HUES6 (cell line): Measurements from ENCODE around the gene CALD1.
"Not testable (repeated sequence)": the region's sequence is repeated elsewhere in the genome, so short reads cannot be mapped to it uniquely, and the experiment has no call there.

Experiments used
- H3K27ac ChIP-seq: 2 replicates; pipeline ENCODE4 v1.7.0; 2013; ENCODE audit warnings: low read depth, mild to moderate bottlenecking, low read length, inconsistent platforms
- H3K27me3 ChIP-seq: 2 replicates; pipeline ENCODE4 v1.6.1; 2013; ENCODE audit warnings: low read length; ENCODE audit not compliant: control insufficient read depth, insufficient read depth
- H3K36me3 ChIP-seq: 2 replicates; pipeline ENCODE4 v1.6.1; 2013; ENCODE audit warnings: low read length; ENCODE audit not compliant: control insufficient read depth, insufficient read depth
- H3K4me1 ChIP-seq: 2 replicates; pipeline ENCODE4 v1.6.1; 2013; ENCODE audit warnings: low read length; ENCODE audit not compliant: control insufficient read depth, insufficient read depth
- H3K4me3 ChIP-seq: 2 replicates; pipeline ENCODE4 v1.5.1; 2013; ENCODE audit warnings: low read depth, low read length
- H3K9ac ChIP-seq: one replicate; pipeline ENCODE4 v1.6.1; 2013; ENCODE audit warnings: mild to moderate bottlenecking, low read length
- H3K9me3 ChIP-seq: 2 replicates; pipeline ENCODE4 v1.6.1; 2013; ENCODE audit warnings: low read depth, low read length; ENCODE audit not compliant: control insufficient read depth, insufficient read depth

CALD1 gene

DNA sequence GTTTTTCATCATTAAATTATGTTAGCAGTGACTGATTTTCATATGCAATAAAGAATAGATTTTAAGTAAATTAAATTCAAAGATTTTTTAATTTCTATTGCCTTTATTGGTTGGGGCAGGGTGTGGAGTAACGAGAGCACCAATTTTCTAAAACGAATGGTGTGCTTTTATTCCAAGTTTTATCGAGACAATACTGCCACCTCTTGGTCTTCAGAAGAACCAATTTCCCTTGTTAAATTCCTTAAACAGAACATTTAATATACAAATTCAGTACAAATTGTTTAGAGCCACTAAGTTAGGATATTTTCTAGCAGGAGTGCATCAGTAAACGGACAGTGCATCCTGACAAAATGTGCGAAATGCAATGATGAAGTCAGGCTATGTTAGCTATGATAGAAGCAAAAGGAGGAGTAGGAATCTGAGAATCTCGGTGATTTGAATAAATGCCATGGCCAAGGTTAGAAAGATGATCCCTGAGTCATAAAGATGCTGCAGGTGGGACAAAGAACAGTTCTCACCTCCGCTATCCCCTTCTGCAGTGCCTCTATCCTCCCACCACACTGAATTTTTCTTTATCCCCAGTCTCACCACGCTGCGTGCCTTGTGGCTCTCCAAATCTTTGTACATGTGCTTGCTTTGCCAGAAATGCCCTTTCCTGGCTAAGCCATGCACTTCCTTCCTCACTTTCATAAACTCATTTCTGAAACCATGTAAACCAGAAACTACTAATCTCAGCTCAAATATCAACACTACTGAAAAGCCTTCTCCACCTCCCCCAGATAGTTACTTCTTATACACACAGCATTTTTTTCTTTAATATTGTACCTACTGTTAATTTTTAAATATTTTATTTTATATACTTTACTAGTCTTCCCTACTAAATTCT, 175.0 kb downstream of the CALD1 start:
- H3K4me1 ChIP-seq: no peaks in the 10 kb centered on the region
- no peak overlapping the region for H3K9ac ChIP-seq
- H3K36me3 ChIP-seq: peaks cover 78% of the 10 kb centered on the region
- no peaks in the 10 kb centered on the region for H3K27me3 ChIP-seq
- no peak overlapping the region for H3K4me3 ChIP-seq
- H3K27ac ChIP-seq: no peak overlapping the region
- H3K9me3 ChIP-seq: no peaks in the 10 kb centered on the region

GRCh38 chr7:134957005-134957404, 177.6 kb downstream of the CALD1 start:
- no peaks in the 10 kb centered on the region for H3K4me1 ChIP-seq
- no peaks in the 10 kb centered on the region for H3K9me3 ChIP-seq
- no peak overlapping the region for H3K4me3 ChIP-seq
- H3K27ac ChIP-seq: no peak overlapping the region
- no peaks in the 10 kb centered on the region for H3K27me3 ChIP-seq
- peaks cover 78% of the 10 kb centered on the region for H3K36me3 ChIP-seq
- no peak overlapping the region for H3K9ac ChIP-seq

- Histone ChIP-seq H3K27ac (no peak overlapping the region), H3K9ac (no peak overlapping the region), H3K4me3 (no peak overlapping the region), H3K36me3 (peaks cover 87% of the 10 kb centered on the region), H3K4me1 (no peaks in the 10 kb centered on the region), H3K27me3 (no peaks in the 10 kb centered on the region), H3K9me3 (no peaks in the 10 kb centered on the region)
Observed at GRCh38 chr7:134959810-134960209, 180.4 kb downstream of the CALD1 start.

DNA sequence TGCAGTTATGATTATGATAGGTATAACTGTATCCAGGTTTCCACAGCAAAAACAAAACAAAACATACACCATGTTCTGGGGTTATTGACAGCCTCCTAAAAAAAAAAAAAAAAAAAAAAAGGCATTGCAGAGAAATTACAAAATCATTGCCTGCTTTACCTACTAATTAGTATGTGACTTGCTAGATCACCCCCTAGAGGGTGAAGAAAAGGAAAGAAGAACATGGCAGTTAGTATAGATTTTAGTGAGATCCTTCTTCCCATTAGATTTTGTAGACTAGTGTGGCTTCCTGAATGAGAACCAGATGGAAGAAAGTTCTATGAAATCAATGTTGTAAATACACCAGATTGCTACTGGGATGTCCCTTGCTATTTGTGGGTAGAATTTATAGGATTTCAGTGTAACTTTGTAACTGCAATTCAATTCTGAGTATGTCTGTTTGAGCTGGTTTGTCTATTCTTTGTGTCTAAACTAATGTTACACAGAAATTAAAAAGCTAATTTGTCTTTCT, 182.9 kb downstream of the CALD1 start:
- peaks cover 90% of the 10 kb centered on the region for H3K36me3 ChIP-seq
- H3K27me3 ChIP-seq: no peaks in the 10 kb centered on the region
- no peaks in the 10 kb centered on the region for H3K9me3 ChIP-seq
- H3K27ac ChIP-seq: no peak overlapping the region
- no peak overlapping the region for H3K4me3 ChIP-seq
- no peak overlapping the region for H3K9ac ChIP-seq
- no peaks in the 10 kb centered on the region for H3K4me1 ChIP-seq

DNA sequence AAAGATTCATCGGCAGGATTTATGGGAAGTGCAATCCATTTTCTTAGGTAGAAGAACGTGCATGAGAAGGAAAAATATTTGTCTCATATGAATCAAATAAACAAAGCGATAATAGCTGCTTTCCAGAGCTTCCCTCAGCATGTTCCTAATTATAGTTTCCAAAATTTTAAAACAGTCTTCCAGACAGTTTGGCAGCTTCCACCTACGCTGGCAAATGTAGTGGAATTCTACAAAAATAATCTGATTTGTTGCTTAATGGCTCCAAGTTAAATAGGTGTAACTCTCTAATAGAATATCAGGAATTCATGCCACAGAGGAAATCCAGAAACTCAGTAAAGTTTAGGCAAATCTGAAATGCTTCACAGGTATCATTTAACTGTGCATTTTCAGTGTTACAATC, 183.6 kb downstream of the CALD1 start:
- Histone ChIP-seq H3K9me3 (no peaks in the 10 kb centered on the region), H3K27me3 (no peaks in the 10 kb centered on the region), H3K27ac (no peak overlapping the region), H3K4me3 (no peak overlapping the region), H3K36me3 (peaks cover 87% of the 10 kb centered on the region), H3K9ac (no peak overlapping the region), H3K4me1 (no peaks in the 10 kb centered on the region)

DNA sequence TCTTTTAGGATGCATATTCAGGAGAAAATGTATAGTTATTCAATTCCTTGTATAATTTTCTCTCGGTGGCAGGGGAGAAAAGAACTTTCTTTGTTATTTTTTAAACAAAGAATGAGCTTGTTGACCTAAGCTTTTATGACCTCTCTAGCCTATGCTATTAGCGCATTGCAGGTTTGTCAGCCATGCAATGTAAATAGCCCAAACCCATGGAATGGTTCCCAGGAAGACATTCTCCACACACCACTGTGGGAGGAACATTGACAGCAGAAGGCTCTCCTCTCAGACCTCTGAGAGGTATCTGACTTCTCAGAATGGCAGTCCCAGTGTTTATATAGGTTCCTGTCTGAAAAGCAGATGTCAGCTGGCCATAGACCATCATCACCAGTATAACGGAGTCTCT, 187.3 kb downstream of the CALD1 start:
- H3K36me3 ChIP-seq: peaks cover 56% of the 10 kb centered on the region
- H3K27ac ChIP-seq: no peak overlapping the region
- H3K9me3 ChIP-seq: no peaks in the 10 kb centered on the region
- H3K27me3 ChIP-seq: no peaks in the 10 kb centered on the region
- no peak overlapping the region for H3K4me3 ChIP-seq
- H3K9ac ChIP-seq: no peak overlapping the region
- no peaks in the 10 kb centered on the region for H3K4me1 ChIP-seq

DNA sequence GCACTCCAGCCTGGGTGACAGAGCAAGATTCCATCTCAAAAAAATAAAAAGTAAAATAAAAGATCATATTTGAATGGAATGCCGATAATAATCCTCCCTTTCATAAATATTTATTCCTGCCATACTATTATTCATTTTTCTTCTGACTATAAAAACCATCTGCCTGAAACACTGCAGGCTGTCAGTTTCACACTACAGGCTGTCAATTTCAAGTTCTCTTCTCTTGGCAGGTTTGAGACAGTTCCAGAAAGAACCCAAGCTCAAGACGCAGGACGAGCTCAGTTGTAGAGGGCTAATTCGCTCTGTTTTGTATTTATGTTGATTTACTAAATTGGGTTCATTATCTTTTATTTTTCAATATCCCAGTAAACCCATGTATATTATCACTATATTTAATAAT, 188.7 kb downstream of the CALD1 start:
- Histone ChIP-seq H3K36me3 (peaks cover 42% of the 10 kb centered on the region), H3K4me3 (no peak overlapping the region), H3K9ac (no peak overlapping the region), H3K27ac (no peak overlapping the region), H3K4me1 (no peaks in the 10 kb centered on the region), H3K9me3 (no peaks in the 10 kb centered on the region), H3K27me3 (no peaks in the 10 kb centered on the region)

DNA sequence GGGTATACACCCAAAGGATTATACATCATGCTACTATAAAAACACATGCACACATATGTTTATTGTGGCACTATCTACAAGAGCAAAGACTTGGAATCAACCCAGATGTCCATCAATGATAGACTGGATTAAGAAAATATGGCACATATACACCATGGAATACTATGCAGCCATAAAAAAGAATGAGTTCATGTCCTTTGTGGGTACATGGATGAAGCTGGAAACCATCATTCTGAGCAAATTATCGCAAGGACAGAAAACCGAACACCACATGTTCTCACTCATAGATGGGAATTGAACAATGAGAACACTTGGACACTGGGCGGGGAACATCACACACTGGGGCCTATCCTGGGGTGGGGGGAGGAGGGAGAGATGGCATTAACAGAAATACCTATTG, 202.2 kb downstream of the CALD1 start:
- not testable (repeated sequence) for H3K4me3 ChIP-seq, H3K36me3 ChIP-seq, H3K9ac ChIP-seq, H3K4me1 ChIP-seq, H3K9me3 ChIP-seq, H3K27me3 ChIP-seq, H3K27ac ChIP-seq

DNA sequence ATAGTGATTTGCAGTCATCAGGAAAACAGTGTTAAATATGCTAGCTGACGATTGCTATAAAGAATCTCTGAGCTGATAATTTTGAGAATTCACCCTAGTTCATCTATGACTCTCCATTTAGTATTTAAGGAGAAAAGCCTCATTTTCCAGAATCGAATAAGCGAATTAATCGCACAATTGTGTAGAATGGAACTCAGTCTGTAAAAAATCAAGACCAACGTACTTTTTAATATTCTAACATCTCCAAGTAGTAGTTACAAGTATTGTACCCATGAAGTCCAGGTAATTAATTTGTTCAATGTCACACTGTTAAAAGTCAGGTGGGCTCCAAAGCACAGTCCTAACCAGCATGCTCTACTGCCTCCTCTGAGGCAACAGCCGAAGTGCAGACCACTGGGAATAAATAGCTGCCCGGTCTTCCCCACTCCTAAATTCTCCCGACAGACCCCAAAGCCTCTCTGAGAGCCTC, 206.5 kb downstream of the CALD1 start:
- H3K9ac ChIP-seq: no peak overlapping the region
- no peaks in the 10 kb centered on the region for H3K9me3 ChIP-seq
- H3K36me3 ChIP-seq: 0 out of 2 replicates have a peak, but pooled peaks cover 4% of the 10 kb centered on the region
- H3K4me3 ChIP-seq: peak overlapping the region; percentile 88
- H3K27me3 ChIP-seq: no peaks in the 10 kb centered on the region
- peaks cover 4% of the 10 kb centered on the region; the same call in 1 of the 2 replicates for H3K4me1 ChIP-seq
- H3K27ac ChIP-seq: peak overlapping the region; percentile 88; the same call in 1 of the 2 replicates

GRCh38 chr7:134986363-134987251, 207.2 kb downstream of the CALD1 start, which contains the start of gene AGBL3:
Gene AGBL3 (plus strand): TSS chr7:134986508. CDS start chr7:134987934, 1,426 bp downstream.
- Histone ChIP-seq H3K36me3 (0 out of 2 replicates have a peak, but pooled peaks cover 4% of the 10 kb centered on the region), H3K27me3 (no peaks in the 10 kb centered on the region), H3K9ac (peak within 1 kb of the TSS; percentile 95)

More at GRCh38 chr7:134986363-134987251, 207.2 kb downstream of the CALD1 start, which contains the start of gene AGBL3:
- peak within 1 kb of the TSS; percentile 88 for H3K27ac ChIP-seq
- peaks cover 4% of the 10 kb centered on the region; the same call in 1 of the 2 replicates for H3K4me1 ChIP-seq
- H3K4me3 ChIP-seq: peak within 1 kb of the TSS; percentile 88
- no peaks in the 10 kb centered on the region for H3K9me3 ChIP-seq
